ENCODE data around the gene ALDH1A2. TPM values are rescaled to one million over a fixed set of nuclear protein-coding genes. Genes with fewer than 3 reads are reported as not detected.
A peak's percentile ranks its signal among the peaks of the same experiment; 100 is the strongest.

ALDH1A2 gene
- total and polyA plus RNA-seq, 11 donors: 1.9 to 63.3 (median 6.8) TPM

DNA sequence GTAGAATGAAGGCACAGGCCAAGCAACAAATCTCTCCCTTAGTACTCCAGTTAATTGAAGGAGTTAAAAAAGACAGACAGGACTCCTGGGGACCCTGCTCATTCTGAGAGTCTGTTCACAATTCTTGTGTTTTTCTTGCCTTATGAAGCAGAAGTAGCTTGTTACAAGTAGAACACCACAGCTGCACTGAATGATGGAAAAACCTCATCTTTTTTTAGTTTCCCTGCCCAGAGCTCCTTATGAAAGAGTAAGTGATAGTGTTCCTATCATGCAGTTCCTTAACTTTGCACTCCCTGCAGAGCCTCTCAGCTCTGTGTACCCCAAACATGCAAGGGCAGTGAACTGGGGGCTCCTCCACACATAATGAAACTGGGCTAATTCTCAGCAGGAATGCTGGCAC is 95.5 kb downstream of the ALDH1A2 start:
- Histone ChIP-seq H3K4me3 (no peak overlapping the region), H3K4me1 (peaks cover 0 to 15% (median 0%) of the 10 kb centered on the region in 12 donors), H3K27me3 (no peaks in the 10 kb centered on the region), H3K36me3 (peaks cover 0 to 9% (median 0%) of the 10 kb centered on the region in 9 donors), H3K9me3 (no peaks in the 10 kb centered on the region), H3K27ac (no peak overlapping the region)
- DNase-seq (no peak), ATAC-seq (no peak)
- TF ChIP-seq CTCF (IDR thresholded peaks at IDR 0.05): no peak
- no peak for TF ChIP-seq POLR2A (IDR thresholded peaks at IDR 0.05)
- intact Hi-C loops (cut with DNase I): no loop called here

GRCh38 chr15:57969355-57969754 is 96.2 kb downstream of the ALDH1A2 start:
- intact Hi-C loops (cut with DNase I): no loop called here
- no peak for ATAC-seq

DNA sequence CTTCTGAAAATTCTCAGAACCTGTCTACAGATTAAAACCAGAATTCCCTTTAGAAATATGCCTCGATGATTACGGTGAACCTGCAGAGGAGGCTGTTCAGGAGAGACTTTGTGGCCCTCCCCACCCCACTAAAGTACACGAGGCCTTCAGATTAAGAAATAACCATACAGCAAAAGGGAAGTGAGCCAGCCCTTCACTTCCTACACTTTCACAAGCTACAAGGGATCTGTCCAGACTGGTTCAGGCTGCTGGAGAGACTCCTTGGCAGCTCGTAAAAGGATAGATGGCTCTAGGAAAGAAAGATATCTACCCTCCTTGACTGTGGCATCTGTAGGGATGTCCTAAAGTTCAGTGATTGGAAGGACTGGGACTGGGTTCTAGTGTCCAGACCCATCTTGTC is 102.6 kb downstream of the ALDH1A2 start:
- Histone ChIP-seq H3K4me1 (peaks cover 0 to 8% (median 0%) of the 10 kb centered on the region in 12 donors), H3K27ac (no peak overlapping the region), H3K36me3 (peaks cover 0 to 27% (median 0%) of the 10 kb centered on the region in 9 donors), H3K9me3 (no peaks in the 10 kb centered on the region), H3K4me3 (no peak overlapping the region), H3K27me3 (no peaks in the 10 kb centered on the region)
- WGBS, 4 donors: 65 to 92% (median 87%) methylated on average over 4 of the region's 4 CpGs
- intact Hi-C loops (cut with DNase I): no loop called here
- ATAC-seq (no peak), DNase-seq (no peak)
- no peak for TF ChIP-seq CTCF (IDR thresholded peaks at IDR 0.05)
- TF ChIP-seq POLR2A (IDR thresholded peaks at IDR 0.05): no peak

More at GRCh38 chr15:57969355-57969754, 96.2 kb downstream of the ALDH1A2 start:
- Histone ChIP-seq H3K4me1 (peaks cover 0 to 15% (median 0%) of the 10 kb centered on the region in 12 donors), H3K27ac (no peak overlapping the region), H3K9me3 (no peaks in the 10 kb centered on the region), H3K4me3 (no peak overlapping the region), H3K36me3 (peaks cover 0 to 9% (median 0%) of the 10 kb centered on the region in 9 donors), H3K27me3 (no peaks in the 10 kb centered on the region)
- 77 to 86% (median 82%) methylated on average over 5 of the region's 5 CpGs for WGBS, 4 donors
- TF ChIP-seq CTCF (IDR thresholded peaks at IDR 0.05) (peak in 1 of 12 donors; percentile 12), POLR2A (IDR thresholded peaks at IDR 0.05) (no peak)
- DNase-seq: no peak

GRCh38 chr15:57961919-57962318 is 103.6 kb downstream of the ALDH1A2 start:
- H3K27me3 ChIP-seq: no peaks in the 10 kb centered on the region

More at GRCh38 chr15:57961919-57962318, 103.6 kb downstream of the ALDH1A2 start:
- intact Hi-C loops (cut with DNase I): no loop called here
- Histone ChIP-seq H3K27ac (no peak overlapping the region), H3K4me1 (peaks cover 0 to 8% (median 0%) of the 10 kb centered on the region in 12 donors), H3K9me3 (no peaks in the 10 kb centered on the region), H3K36me3 (peaks cover 0 to 27% (median 0%) of the 10 kb centered on the region in 9 donors), H3K4me3 (no peak overlapping the region)
- TF ChIP-seq CTCF (IDR thresholded peaks at IDR 0.05) (no peak), POLR2A (IDR thresholded peaks at IDR 0.05) (no peak)
- 52 to 64% (median 59%) methylated on average over 4 of the region's 4 CpGs for WGBS, 4 donors
- ATAC-seq (no peak), DNase-seq (no peak)
